HFFc6 (cell line): Measurements from ENCODE around the gene SPTLC1. TPM values are rescaled to one million over a fixed set of nuclear protein-coding genes. Genes with fewer than 3 reads are reported as not detected.
"Not testable (repeated sequence)": the region's sequence is repeated elsewhere in the genome, so short reads cannot be mapped to it uniquely, and the experiment has no call there.

ENCODE experiments used
- DNase-seq: peaks from one replicate; pipeline ENCODE4 v3.0.0-alpha.2; 2018
- H3K27ac Mint-ChIP-seq: 2 replicates; pipeline ENCODE4 v1.8.0; 2020; ENCODE audit warnings: mild to moderate bottlenecking, mixed read lengths
- H3K27me3 Mint-ChIP-seq: 2 replicates; pipeline ENCODE4 v1.8.0; 2021; ENCODE audit warnings: mild to moderate bottlenecking, moderate library complexity, mixed read lengths; ENCODE audit not compliant: insufficient read depth
- H3K36me3 Mint-ChIP-seq: 2 replicates; pipeline ENCODE4 v1.8.0; 2021; ENCODE audit warnings: low read depth, mixed read lengths
- H3K4me1 Mint-ChIP-seq: 2 replicates; pipeline ENCODE4 v1.8.0; 2020; ENCODE audit warnings: low read depth, mixed read lengths
- H3K4me3 Mint-ChIP-seq: 2 replicates; pipeline ENCODE4 v1.8.0; 2020; ENCODE audit warnings: mild to moderate bottlenecking, moderate library complexity, mixed read lengths
- H3K9me3 Mint-ChIP-seq: 2 replicates; pipeline ENCODE4 v1.8.0; 2020; ENCODE audit warnings: mild to moderate bottlenecking, mixed read lengths
- total RNA-seq, 6 experiments: library from RNA; stranded (reverse); fragmentation: NEBNext Ultra II Directional; extraction: Animal tissue kit (Norgen Biotek cat#: 25700); gene quantifications; 2 replicates in 1 of 6; 3 replicates in 5 of 6; pipeline ENCODE4 v1.2.3, GENCODE V29; 2021
- TF ChIP-seq, protein P1 (sequence below): fragments of 200-600 bp; sonication (generic); IDR thresholded peaks from 2 replicates; pipeline ENCODE4 v1.5.0; 2021; ENCODE audit warnings: antibody characterized with exemption, mild to moderate bottlenecking

SPTLC1 gene
- total RNA-seq, 6 experiments from 2014 or later = 56.2 to 67.2 (median 63.5) TPM

DNA sequence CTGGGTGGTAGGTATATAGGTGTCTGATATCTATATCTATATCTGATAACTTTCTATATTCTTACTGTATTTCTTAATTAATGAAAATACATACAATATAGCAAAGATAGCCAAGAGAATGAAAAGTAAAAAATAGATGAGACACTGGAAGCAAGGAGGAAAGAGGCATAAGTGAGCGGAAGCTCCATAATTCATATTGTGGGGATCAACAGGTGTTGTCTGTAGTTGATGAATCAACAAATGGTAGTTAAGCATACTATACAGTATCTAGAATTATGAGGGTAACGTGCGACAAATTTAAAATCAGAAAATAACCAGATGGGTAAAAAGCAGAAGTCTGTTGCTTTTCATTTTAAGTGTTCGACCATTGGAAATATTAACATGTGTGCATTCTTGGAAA, 7.1 kb downstream of the SPTLC1 start:
- H3K4me3 Mint-ChIP-seq = no peak overlapping the region
- no peaks in the 10 kb centered on the region; the same call in 1 of the 2 replicates for H3K9me3 Mint-ChIP-seq
- TF ChIP-seq, protein P1, sequence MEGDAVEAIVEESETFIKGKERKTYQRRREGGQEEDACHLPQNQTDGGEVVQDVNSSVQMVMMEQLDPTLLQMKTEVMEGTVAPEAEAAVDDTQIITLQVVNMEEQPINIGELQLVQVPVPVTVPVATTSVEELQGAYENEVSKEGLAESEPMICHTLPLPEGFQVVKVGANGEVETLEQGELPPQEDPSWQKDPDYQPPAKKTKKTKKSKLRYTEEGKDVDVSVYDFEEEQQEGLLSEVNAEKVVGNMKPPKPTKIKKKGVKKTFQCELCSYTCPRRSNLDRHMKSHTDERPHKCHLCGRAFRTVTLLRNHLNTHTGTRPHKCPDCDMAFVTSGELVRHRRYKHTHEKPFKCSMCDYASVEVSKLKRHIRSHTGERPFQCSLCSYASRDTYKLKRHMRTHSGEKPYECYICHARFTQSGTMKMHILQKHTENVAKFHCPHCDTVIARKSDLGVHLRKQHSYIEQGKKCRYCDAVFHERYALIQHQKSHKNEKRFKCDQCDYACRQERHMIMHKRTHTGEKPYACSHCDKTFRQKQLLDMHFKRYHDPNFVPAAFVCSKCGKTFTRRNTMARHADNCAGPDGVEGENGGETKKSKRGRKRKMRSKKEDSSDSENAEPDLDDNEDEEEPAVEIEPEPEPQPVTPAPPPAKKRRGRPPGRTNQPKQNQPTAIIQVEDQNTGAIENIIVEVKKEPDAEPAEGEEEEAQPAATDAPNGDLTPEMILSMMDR = no peak
- DNase-seq = no peak
- H3K27ac Mint-ChIP-seq = no peak overlapping the region
- peaks cover 1% of the 10 kb centered on the region for H3K4me1 Mint-ChIP-seq
- peaks cover 28% of the 10 kb centered on the region for H3K36me3 Mint-ChIP-seq
- H3K27me3 Mint-ChIP-seq = peaks cover 3% of the 10 kb centered on the region; the same call in 1 of the 2 replicates

DNA sequence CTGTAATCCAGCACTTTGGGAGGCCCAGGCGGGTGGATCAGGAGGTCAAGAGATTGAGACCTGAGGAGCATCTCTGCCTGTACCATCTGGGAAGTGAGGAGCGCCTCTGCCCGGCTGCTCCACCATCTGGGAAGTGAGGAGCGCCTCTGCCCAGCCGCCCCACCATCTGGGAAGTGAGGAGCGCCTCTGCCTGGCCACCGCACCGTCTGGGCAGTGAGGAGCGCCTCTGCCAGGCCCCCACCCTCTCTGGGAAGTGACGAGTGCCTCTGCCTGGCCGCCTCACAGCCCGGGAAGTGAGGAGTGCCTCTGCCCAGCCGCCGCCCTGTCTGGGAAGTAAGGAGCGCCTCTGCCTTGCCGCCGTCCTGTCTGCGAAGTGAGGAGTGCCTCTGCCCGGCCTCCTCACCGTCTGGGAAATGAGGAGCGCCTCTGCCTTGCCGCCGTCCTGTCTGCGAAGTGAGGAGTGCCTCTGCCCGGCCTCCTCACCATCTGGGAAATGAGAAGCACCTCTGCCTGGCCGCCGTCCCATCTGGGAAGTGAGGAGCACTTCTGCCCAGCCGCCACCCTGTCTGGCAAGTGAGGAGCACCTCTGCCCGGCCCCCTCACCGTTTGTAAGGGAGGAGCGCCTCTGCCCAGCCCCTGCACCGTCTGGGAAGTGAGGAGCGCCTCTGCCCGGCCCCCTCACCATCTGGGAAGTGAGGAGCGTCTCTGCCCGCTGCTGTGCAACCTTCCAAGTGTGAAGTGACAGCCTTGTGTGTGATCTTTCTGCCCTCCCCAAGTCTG, 9.6 kb downstream of the SPTLC1 start:
- Mint-ChIP-seq H3K36me3 (peaks cover 30% of the 10 kb centered on the region), H3K4me1 (peaks cover 12% of the 10 kb centered on the region)
- not testable (repeated sequence) for H3K27me3 Mint-ChIP-seq

DNA sequence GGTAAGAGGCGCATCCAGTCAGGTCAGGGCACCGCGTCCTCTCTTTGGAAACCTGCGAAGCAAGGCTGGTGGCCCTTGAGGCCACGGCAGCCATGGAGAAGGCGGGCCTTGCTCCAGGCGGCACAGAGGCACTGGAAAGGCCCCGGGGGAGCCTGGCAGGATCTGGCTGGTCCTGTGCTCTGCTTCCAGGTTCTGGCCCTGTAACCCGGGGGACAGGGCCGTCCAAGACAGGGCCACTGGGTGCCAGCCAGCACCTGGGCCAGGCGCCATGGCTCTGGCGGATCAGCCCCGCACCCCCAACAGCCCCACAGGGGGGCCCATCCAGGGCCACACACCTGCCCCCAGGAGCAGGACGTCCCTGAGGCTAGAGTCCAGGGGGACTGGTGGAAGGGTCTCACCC, 11.6 kb downstream of the SPTLC1 start:
- not testable (repeated sequence) for H3K27me3 Mint-ChIP-seq, H3K4me3 Mint-ChIP-seq, H3K9me3 Mint-ChIP-seq, DNase-seq, H3K27ac Mint-ChIP-seq
- Mint-ChIP-seq H3K36me3 (peaks cover 33% of the 10 kb centered on the region), H3K4me1 (peaks cover 28% of the 10 kb centered on the region)

More for the DNA sequence above, 9.6 kb downstream of the SPTLC1 start:
- not testable (repeated sequence) for H3K9me3 Mint-ChIP-seq, DNase-seq, H3K4me3 Mint-ChIP-seq, H3K27ac Mint-ChIP-seq

DNA sequence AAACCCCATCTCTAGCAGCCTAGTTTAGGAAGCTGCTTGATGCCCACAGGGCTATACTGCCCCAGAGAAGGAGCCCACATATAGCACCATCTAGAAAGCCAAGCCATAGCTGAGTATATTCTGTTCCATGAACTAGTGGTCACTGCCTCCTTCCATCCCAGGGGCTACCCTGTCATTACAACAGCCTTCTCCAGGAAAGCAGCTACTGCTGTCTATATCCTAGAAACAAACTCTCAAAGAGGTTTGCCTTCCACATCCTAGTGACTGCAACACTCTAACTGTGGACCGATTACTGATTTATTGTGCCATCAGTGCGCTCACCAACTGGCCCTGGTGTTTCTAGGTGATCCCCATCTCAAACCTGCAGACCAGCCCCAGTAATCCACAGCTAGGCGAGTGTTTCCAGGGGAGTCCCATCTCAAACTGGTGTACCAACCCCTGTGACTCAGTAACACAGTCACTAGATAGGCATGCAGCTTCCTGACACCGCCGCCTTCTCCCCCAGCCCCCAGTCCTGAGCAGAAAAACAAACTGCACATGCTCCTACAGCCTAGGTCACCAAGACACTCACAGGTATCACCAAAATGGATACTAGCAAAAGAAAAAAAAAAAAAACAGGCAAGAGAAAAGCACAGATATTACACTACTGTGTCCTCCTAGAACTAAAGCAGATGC, 14.8 kb downstream of the SPTLC1 start:
- Mint-ChIP-seq H3K36me3 (peaks cover 29% of the 10 kb centered on the region), H3K4me1 (peaks cover 36% of the 10 kb centered on the region), H3K27me3 (no peaks in the 10 kb centered on the region), H3K9me3 (no peaks in the 10 kb centered on the region), H3K4me3 (peak overlapping the region; percentile 73), H3K27ac (peak overlapping the region; percentile 92)
- DNase-seq = peak; percentile 73
- TF ChIP-seq, protein P1 = no peak

DNA sequence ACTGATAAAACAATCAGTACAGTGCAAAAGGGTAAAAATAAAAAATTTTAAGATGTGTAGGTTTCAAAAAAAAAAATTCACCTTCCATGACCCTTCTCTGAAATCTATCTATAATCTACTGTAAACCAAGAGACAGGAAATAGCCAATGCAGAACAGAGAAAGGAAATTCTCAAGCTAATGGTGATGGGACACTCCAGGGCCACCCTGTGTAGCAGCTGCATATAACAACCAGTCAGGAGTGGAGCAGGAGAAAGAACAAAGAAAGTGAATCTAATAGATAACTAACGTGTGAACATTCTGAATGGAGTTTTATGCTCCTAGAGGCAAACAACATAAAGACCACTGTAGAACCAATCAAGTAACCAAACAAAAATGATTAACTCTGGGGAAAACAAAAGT, 16.6 kb downstream of the SPTLC1 start:
- DNase-seq = no peak
- Mint-ChIP-seq H3K9me3 (no peaks in the 10 kb centered on the region), H3K4me1 (peaks cover 52% of the 10 kb centered on the region), H3K36me3 (peaks cover 43% of the 10 kb centered on the region), H3K27me3 (no peaks in the 10 kb centered on the region; the same call in 1 of the 2 replicates), H3K4me3 (no peak overlapping the region), H3K27ac (no peak overlapping the region)
- TF ChIP-seq, protein P1 = no peak

DNA sequence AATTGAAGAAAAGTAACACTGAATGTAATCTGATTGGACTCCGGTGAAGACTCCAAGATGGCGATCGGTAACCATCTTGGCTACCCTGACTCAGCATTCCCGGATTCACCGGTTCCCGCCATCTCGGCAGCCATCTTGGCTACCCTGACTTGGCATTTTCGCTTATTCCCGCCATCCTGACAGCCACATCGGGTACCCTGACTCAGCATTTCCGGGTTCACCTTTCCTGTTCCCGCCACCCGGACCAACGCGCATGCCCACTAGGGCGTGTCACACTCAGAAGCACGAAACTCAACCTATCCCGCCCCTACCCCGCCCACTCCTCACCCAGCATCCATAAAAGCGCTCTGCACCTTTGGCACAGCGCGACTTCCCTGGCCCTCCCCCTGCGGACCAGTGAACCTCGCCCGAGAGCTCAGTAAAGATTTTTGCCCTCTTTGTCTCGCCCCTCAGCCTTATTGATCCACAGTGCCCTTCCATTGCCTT, 17.2 kb downstream of the SPTLC1 start:
- Mint-ChIP-seq H3K27me3 (no peaks in the 10 kb centered on the region; the same call in 1 of the 2 replicates), H3K4me3 (no peak overlapping the region), H3K4me1 (peaks cover 52% of the 10 kb centered on the region), H3K9me3 (no peaks in the 10 kb centered on the region), H3K36me3 (peaks cover 38% of the 10 kb centered on the region), H3K27ac (0 out of 2 replicates have a peak overlapping the region, but pooled peaks have one; percentile 31)
- TF ChIP-seq, protein P1 = no peak
- DNase-seq = no peak
